PC-3 (cell line): ENCODE measurements around the gene CLNK.

Experiments
- EZH2 ChIP-seq: fragments of 300-600 bp; sonication (generic); IDR thresholded peaks from one replicate; pipeline ENCODE4 v1.6.1; 2017; ENCODE audit warnings: antibody characterized with exemption, mild to moderate bottlenecking, low read length; ENCODE audit not compliant: unreplicated experiment
- TF ChIP-seq, protein P1 (sequence below): fragments of 300-600 bp; sonication (generic); conservative IDR thresholded peaks from 2 replicates; pipeline ENCODE4 v1.5.1; 2017; ENCODE audit warnings: antibody characterized with exemption, low read depth, mild to moderate bottlenecking, low read length

DNA sequence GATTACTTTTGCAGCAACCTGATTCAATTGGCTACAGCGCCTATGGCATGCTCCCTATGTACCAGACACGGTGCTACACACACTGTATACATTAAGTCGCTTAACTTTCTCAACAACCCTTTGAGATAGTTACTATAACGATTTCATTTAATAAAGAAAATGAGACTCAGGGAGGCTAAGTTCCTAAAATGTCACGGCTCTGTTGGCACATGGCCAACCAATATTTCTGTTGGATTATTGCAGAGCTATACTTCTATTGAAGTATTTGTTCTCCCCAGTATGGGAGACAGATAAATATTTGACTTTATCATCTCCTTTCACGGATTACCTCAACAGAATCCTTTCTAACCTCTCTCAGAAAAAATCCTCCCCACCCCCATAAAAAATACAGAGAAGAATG, 25.3 kb downstream of the CLNK start:
- TF ChIP-seq, protein P1, sequence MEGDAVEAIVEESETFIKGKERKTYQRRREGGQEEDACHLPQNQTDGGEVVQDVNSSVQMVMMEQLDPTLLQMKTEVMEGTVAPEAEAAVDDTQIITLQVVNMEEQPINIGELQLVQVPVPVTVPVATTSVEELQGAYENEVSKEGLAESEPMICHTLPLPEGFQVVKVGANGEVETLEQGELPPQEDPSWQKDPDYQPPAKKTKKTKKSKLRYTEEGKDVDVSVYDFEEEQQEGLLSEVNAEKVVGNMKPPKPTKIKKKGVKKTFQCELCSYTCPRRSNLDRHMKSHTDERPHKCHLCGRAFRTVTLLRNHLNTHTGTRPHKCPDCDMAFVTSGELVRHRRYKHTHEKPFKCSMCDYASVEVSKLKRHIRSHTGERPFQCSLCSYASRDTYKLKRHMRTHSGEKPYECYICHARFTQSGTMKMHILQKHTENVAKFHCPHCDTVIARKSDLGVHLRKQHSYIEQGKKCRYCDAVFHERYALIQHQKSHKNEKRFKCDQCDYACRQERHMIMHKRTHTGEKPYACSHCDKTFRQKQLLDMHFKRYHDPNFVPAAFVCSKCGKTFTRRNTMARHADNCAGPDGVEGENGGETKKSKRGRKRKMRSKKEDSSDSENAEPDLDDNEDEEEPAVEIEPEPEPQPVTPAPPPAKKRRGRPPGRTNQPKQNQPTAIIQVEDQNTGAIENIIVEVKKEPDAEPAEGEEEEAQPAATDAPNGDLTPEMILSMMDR = no peak
- no peak for TF ChIP-seq EZH2
